K562 (cell line): ENCODE results near the gene SRF. TPM values are rescaled to one million over a fixed set of nuclear protein-coding genes. Genes with fewer than 3 reads are reported as not detected.

Experiments
- ATF7 ChIP-seq: fragments of 450-650 bp; IDR thresholded peaks from 2 replicates; pipeline ENCODE4 v1.7.1; 2014; ENCODE audit warnings: mild to moderate bottlenecking, moderate library complexity
- CBFA2T2 ChIP-seq: fragments of 450-650 bp; conservative IDR thresholded peaks from 2 replicates; pipeline ENCODE4 v1.6.1; 2017; ENCODE audit warnings: mild to moderate bottlenecking
- DMBX1 ChIP-seq: fragments of 250-450 bp; sonication (Bioruptor Pico); IDR thresholded peaks from 2 replicates; pipeline ENCODE4 v1.8.0; 2022; ENCODE audit warnings: inconsistent platforms, mild to moderate bottlenecking, moderate library complexity, borderline replicate concordance
- ELF4 ChIP-seq: fragments of 450-650 bp; formaldehyde crosslinking; IDR thresholded peaks from 2 replicates; pipeline ENCODE4 v1.4.0; 2022; ENCODE audit warnings: missing genetic modification characterization
- FOXK1 ChIP-seq: sonication (generic); formaldehyde crosslinking; IDR thresholded peaks from 2 replicates; pipeline ENCODE4 v1.8.0; 2022; ENCODE audit warnings: missing genetic modification reagents, mild to moderate bottlenecking, borderline replicate concordance
- GTF2A2 ChIP-seq: IDR thresholded peaks from 2 replicates; pipeline ENCODE4 v1.6.1; 2016; ENCODE audit warnings: mild to moderate bottlenecking, missing genetic modification characterization, missing compliant biosample characterization
- HIVEP1 ChIP-seq: fragments of 250-450 bp; sonication (Bioruptor Pico); IDR thresholded peaks from 2 replicates; pipeline ENCODE4 v1.4.0; 2020; ENCODE audit warnings: mild to moderate bottlenecking
- JUND ChIP-seq, 2 experiments: IDR thresholded peaks; 2 replicates in 1 of 2; 3 replicates in 1 of 2; pipeline ENCODE4 v1.6.1; 2011; ENCODE audit warnings: borderline replicate concordance in 2 of 2, low read depth in 2 of 2, low read length in 2 of 2, improper control_type of control experiment in 1 of 2, missing biosample characterization in 1 of 2, missing genetic modification characterization in 1 of 2, missing genetic modification reagents in 1 of 2
- MTA1 ChIP-seq: fragments of 450-650 bp; IDR thresholded peaks from 2 replicates; pipeline ENCODE4 v1.6.1; 2017; ENCODE audit warnings: borderline replicate concordance
- SETDB1 ChIP-seq: IDR thresholded peaks from one replicate; pipeline ENCODE4 v1.6.1; 2012; ENCODE audit warnings: low read length, control low read depth, inconsistent platforms
- SRSF9 ChIP-seq: fragments of 200-400 bp; formaldehyde crosslinking; IDR thresholded peaks from 2 replicates; pipeline ENCODE4 v1.6.1; 2017; ENCODE audit warnings: low read depth, low read length, borderline replicate concordance
- TBL1XR1 ChIP-seq, 2 experiments: IDR thresholded peaks; 2 replicates each; pipeline ENCODE4 v1.6.1; 2012; ENCODE audit warnings: improper control_type of control experiment in 2 of 2, low read length in 2 of 2, mild to moderate bottlenecking in 1 of 2
- ZKSCAN1 ChIP-seq: fragments of 150-350 bp; IDR thresholded peaks from 2 replicates; pipeline ENCODE4 v1.6.1; 2016; ENCODE audit warnings: low read depth, low read length
- ZNF589 ChIP-seq: fragments of 200-800 bp; sonication (Bioruptor generic); IDR thresholded peaks from 2 replicates; pipeline ENCODE4 v1.6.1; 2016; ENCODE audit warnings: low read depth, missing genetic modification characterization, missing compliant biosample characterization
- polyA plus RNA-seq, 8 experiments: library from polyadenylated mRNA; depleted of rRNA in 4 of 8; stranded (reverse) in 5 of 8; unstranded in 3 of 8; fragments of >200 nt; fragmentation: Nextera tagmentation in 2 of 8; fragmentation: Illumina TruSeq in 1 of 8; extraction: Ambion mirVana in 2 of 8; extraction: Trizol in 1 of 8; gene quantifications; 2 replicates each; pipeline versions ENCODE4 v1.2.1 to v1.2.3, GENCODE V29; 2011 to 2014; ENCODE audit warnings: inconsistent platforms in 1 of 8, missing spikeins in 1 of 8
- total RNA-seq, 7 experiments: library from RNA; depleted of rRNA in 6 of 7; stranded (reverse); fragments of >200 nt in 6 of 7; fragmentation: Illumina TruSeq in 2 of 7; extraction: Trizol in 2 of 7; gene quantifications; 2 replicates each; pipeline versions ENCODE4 v1.2.1 to v1.2.3, GENCODE V29; 2011 to 2021; ENCODE audit warnings: low replicate concordance in 1 of 7
- TF ChIP-seq, protein P1 (sequence below): fragments of 450-650 bp; IDR thresholded peaks from 2 replicates; pipeline ENCODE4 v1.6.1; 2016; ENCODE audit warnings: low read depth
- TF ChIP-seq, protein P2 (sequence below): fragments of 250-450 bp; sonication (Bioruptor Pico); IDR thresholded peaks from 2 replicates; pipeline ENCODE4 v1.8.0; 2021; ENCODE audit warnings: mild to moderate bottlenecking, moderate library complexity
- TF ChIP-seq, protein P3 (sequence below): fragments of 250-450 bp; sonication (Bioruptor Pico); IDR thresholded peaks from 2 replicates; pipeline ENCODE4 v1.8.0; 2021; ENCODE audit warnings: borderline replicate concordance, mild to moderate bottlenecking, moderate library complexity; ENCODE audit not compliant: poor library complexity, severe bottlenecking

SRF gene
- total and polyA plus RNA-seq, 9 of the 15 experiments (the other 6 are each of a cell fraction or from before 2014, with no cell fraction given) = 2.5 to 37.0 (median 24.6) TPM

DNA sequence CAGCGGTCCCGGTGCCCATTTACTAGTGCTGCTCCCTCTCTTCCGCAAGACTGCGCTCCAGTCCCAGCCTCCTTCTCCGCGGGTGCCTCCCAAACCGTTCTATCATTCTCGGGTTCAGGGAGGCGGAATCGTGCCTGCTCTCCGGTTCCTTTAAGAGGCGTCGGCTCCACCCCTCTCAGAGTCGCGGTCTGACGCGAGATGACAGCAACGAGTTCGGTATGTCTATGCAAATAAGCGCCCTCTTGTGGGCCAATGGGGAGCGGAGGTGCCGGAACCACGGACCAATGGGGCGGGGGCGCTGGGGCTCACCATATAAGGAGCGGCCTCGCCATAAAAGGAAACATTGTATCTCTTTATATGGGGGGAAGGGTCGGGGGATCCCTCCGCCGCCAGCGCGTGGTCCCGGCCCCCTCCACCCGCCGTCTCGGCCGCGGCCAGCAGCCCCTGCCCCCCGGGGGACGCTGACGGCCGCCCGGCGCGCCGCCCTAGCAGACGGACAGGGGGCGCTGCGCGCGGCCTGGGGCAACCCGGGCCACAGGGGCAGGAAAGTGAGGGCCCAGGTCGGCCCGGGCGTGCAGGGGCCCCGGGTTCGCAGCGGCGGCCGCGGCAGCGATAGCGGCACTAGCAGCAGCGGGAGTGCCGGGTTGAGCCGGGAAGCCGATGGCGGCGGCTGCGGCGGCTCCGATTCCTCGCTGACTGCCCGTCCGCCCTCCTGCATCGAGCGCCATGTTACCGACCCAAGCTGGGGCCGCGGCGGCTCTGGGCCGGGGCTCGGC, at the start of gene SRF (continued):
- TF ChIP-seq, protein P1, sequence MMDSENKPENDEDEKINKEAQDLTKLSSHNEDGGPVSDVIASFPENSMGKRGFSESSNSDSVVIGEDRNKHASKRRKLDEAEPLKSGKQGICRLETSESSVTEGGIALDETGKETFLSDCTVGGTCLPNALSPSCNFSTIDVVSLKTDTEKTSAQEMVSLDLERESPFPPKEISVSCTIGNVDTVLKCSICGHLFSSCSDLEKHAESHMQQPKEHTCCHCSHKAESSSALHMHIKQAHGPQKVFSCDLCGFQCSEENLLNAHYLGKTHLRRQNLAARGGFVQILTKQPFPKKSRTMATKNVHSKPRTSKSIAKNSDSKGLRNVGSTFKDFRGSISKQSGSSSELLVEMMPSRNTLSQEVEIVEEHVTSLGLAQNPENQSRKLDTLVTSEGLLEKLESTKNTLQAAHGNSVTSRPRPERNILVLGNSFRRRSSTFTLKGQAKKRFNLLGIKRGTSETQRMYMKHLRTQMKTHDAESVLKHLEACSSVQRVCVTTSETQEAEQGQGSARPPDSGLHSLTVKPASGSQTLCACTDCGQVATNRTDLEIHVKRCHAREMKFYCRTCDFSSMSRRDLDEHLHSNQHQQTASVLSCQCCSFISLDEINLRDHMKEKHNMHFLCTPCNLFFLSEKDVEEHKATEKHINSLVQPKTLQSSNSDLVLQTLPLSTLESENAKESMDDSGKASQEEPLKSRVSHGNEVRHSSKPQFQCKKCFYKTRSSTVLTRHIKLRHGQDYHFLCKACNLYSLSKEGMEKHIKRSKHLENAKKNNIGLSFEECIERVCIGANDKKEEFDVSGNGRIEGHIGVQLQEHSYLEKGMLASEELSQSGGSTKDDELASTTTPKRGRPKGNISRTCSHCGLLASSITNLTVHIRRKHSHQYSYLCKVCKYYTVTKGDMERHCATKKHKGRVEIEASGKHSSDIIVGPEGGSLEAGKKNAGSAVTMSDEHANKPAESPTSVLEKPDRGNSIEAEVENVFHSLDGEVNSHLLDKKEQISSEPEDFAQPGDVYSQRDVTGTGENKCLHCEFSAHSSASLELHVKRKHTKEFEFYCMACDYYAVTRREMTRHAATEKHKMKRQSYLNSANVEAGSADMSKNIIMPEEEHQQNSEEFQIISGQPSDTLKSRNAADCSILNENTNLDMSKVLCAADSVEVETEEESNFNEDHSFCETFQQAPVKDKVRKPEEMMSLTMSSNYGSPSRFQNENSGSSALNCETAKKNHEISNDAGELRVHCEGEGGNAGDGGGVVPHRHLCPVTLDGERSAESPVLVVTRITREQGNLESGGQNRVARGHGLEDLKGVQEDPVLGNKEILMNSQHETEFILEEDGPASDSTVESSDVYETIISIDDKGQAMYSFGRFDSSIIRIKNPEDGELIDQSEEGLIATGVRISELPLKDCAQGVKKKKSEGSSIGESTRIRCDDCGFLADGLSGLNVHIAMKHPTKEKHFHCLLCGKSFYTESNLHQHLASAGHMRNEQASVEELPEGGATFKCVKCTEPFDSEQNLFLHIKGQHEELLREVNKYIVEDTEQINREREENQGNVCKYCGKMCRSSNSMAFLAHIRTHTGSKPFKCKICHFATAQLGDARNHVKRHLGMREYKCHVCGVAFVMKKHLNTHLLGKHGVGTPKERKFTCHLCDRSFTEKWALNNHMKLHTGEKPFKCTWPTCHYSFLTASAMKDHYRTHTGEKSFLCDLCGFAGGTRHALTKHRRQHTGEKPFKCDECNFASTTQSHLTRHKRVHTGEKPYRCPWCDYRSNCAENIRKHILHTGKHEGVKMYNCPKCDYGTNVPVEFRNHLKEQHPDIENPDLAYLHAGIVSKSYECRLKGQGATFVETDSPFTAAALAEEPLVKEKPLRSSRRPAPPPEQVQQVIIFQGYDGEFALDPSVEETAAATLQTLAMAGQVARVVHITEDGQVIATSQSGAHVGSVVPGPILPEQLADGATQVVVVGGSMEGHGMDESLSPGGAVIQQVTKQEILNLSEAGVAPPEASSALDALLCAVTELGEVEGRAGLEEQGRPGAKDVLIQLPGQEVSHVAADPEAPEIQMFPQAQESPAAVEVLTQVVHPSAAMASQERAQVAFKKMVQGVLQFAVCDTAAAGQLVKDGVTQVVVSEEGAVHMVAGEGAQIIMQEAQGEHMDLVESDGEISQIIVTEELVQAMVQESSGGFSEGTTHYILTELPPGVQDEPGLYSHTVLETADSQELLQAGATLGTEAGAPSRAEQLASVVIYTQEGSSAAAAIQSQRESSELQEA = no peak
- TF ChIP-seq DMBX1 (CRISPR knock-in tag) (0 out of 2 replicates have a peak, but pooled peaks have one; percentile 35), JUND (IDR thresholded peaks at IDR 0.05; ENCODE audit: borderline replicate concordance, low read depth, low read length) (peak; percentile 43; the same call in 1 of the 2 replicates), JUND (tag; IDR thresholded peaks at IDR 0.05; ENCODE audit: borderline replicate concordance, low read depth, low read length) (no peak; the same call in 2 of the 3 replicates), GTF2A2 (tag) (peak; percentile 67; the same call in 1 of the 2 replicates), MTA1 (no peak), FOXK1 (CRISPR knock-in tag) (peak; percentile 49; the same call in 1 of the 2 replicates), ZKSCAN1 (peak; percentile 31; the same call in 1 of the 2 replicates), CBFA2T2 (no peak), TBL1XR1 (IDR thresholded peaks at IDR 0.05; ENCODE audit: low read length in 2 of 2) (peak in 1 of 2 experiments; percentile 59; a peak in 1 of 4 replicates), SRSF9 (no peak), ZNF589 (no peak), ELF4 (CRISPR knock-in tag) (peak; percentile 49; the same call in 1 of the 2 replicates), HIVEP1 (CRISPR knock-in tag) (0 out of 2 replicates have a peak, but pooled peaks have one; percentile 37), ATF7 (peak; percentile 93), SETDB1 (peak; percentile 23)
- TF ChIP-seq, protein P2, sequence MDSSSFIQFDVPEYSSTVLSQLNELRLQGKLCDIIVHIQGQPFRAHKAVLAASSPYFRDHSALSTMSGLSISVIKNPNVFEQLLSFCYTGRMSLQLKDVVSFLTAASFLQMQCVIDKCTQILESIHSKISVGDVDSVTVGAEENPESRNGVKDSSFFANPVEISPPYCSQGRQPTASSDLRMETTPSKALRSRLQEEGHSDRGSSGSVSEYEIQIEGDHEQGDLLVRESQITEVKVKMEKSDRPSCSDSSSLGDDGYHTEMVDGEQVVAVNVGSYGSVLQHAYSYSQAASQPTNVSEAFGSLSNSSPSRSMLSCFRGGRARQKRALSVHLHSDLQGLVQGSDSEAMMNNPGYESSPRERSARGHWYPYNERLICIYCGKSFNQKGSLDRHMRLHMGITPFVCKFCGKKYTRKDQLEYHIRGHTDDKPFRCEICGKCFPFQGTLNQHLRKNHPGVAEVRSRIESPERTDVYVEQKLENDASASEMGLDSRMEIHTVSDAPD (CRISPR knock-in tag) = no peak
- TF ChIP-seq, protein P3, sequence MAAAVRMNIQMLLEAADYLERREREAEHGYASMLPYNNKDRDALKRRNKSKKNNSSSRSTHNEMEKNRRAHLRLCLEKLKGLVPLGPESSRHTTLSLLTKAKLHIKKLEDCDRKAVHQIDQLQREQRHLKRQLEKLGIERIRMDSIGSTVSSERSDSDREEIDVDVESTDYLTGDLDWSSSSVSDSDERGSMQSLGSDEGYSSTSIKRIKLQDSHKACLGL = peak; percentile 33
